Measurements from ENCODE around the gene VRK2.
A peak's percentile ranks its signal among the peaks of the same experiment; 100 is the strongest.
"Not testable (repeated sequence)": the region's sequence is repeated elsewhere in the genome, so short reads cannot be mapped to it uniquely, and the experiment has no call there.

The VRK2 gene

DNA sequence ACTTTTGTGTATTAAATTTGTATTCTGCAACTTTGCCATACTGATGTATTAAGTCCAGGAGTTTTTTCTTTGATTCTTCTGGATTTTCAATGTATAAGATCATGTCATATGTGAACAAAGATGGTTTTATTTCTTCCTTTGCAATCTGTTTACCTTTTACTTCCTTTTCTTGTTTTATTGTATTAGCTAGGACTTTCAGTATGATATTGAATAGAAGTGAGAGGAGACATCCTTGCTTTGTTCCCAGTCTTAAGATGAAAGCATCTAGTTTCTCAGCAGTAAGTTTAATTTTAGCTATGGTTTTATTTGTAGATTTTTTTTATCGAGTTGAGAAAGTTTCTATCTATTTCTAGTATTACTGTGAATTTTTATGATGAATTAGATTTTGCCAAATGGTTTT is 25.5 kb downstream of the VRK2 start:
- H3K4me1 ChIP-seq (ENCODE audit: control insufficient read depth in 2 of 2, insufficient read depth in 2 of 2, low read length in 2 of 2) = no peaks in the 10 kb centered on the region
- no peaks in the 10 kb centered on the region for H3K36me3 ChIP-seq (ENCODE audit: control insufficient read depth in 2 of 2, insufficient read depth in 2 of 2, low read length in 2 of 2)
- H3K27ac ChIP-seq (ENCODE audit: low read depth in 2 of 2, low read length in 2 of 2) = no peak overlapping the region
- no peak overlapping the region for H3K9ac ChIP-seq (ENCODE audit: low read depth in 1 of 2, low read length in 2 of 2)
- H3K4me3 ChIP-seq (ENCODE audit: low read length in 2 of 2) = no peak overlapping the region
- no peaks in the 10 kb centered on the region for H3K27me3 ChIP-seq (ENCODE audit: control insufficient read depth in 2 of 2, insufficient read depth in 2 of 2, low read length in 2 of 2)
- H3K9me3 ChIP-seq (ENCODE audit: control insufficient read depth in 2 of 2, low read length in 2 of 2) = no peaks in the 10 kb centered on the region

DNA sequence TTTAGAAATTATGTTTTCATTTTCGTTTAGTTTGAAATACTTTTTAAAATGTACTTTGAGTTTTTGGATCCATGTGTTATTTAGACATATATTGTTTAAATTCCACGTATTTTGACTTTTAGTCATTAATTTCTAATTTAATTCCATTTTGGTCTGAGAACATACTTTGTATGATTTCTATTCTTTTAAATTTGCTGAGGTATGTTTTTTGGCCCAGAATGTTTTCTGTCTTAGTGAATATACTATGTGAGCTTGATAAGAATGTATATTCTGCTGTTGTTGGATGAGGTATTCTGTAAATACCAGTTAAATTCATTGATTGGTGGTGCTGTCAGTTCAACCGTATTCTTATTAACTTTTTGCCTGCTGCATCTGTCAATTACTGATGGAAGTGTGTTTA is 26.4 kb downstream of the VRK2 start:
- H3K36me3 ChIP-seq (ENCODE audit: control insufficient read depth in 2 of 2, insufficient read depth in 2 of 2, low read length in 2 of 2) = no peaks in the 10 kb centered on the region
- no peaks in the 10 kb centered on the region for H3K4me1 ChIP-seq (ENCODE audit: control insufficient read depth in 2 of 2, insufficient read depth in 2 of 2, low read length in 2 of 2)
- H3K27me3 ChIP-seq (ENCODE audit: control insufficient read depth in 2 of 2, insufficient read depth in 2 of 2, low read length in 2 of 2) = no peaks in the 10 kb centered on the region
- H3K9me3 ChIP-seq (ENCODE audit: control insufficient read depth in 2 of 2, low read length in 2 of 2) = no peaks in the 10 kb centered on the region
- no peak overlapping the region for H3K9ac ChIP-seq (ENCODE audit: low read depth in 1 of 2, low read length in 2 of 2)
- no peak overlapping the region for H3K27ac ChIP-seq (ENCODE audit: low read depth in 2 of 2, low read length in 2 of 2)
- no peak overlapping the region for H3K4me3 ChIP-seq (ENCODE audit: low read length in 2 of 2)

DNA sequence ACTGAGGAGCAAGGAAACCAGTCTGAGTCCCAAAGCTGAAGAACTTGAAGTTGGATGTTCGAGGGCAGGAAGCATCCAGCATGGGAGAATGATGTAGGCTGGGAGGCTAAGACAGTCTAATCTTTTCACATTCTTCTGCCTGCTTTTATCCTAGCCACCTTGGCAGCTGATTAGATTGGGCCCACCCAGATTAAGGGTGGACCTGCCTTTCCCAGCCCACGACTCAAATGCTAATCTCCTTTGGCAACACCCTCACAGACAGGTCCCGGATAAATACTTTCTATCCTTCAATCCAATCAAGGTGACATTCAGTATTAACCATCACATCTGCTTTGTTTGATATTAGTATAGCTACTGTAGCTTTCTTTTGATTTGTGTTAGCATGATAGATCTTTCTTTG is 27.1 kb downstream of the VRK2 start:
- no peak overlapping the region for H3K4me3 ChIP-seq (ENCODE audit: low read length in 2 of 2)
- no peaks in the 10 kb centered on the region for H3K27me3 ChIP-seq (ENCODE audit: control insufficient read depth in 2 of 2, insufficient read depth in 2 of 2, low read length in 2 of 2)
- H3K9ac ChIP-seq (ENCODE audit: low read depth in 1 of 2, low read length in 2 of 2) = no peak overlapping the region

GRCh38 chr2:58081000-58081399 is 34.4 kb downstream of the VRK2 start:
- peak overlapping the region in 1 of 2 donors; percentile 38 for H3K9ac ChIP-seq (ENCODE audit: low read depth in 1 of 2, low read length in 2 of 2)
- H3K4me1 ChIP-seq (ENCODE audit: control insufficient read depth in 2 of 2, insufficient read depth in 2 of 2, low read length in 2 of 2) = no peaks in the 10 kb centered on the region
- H3K27me3 ChIP-seq (ENCODE audit: control insufficient read depth in 2 of 2, insufficient read depth in 2 of 2, low read length in 2 of 2) = no peaks in the 10 kb centered on the region
- no peak overlapping the region for H3K4me3 ChIP-seq (ENCODE audit: low read length in 2 of 2)
- no peaks in the 10 kb centered on the region for H3K36me3 ChIP-seq (ENCODE audit: control insufficient read depth in 2 of 2, insufficient read depth in 2 of 2, low read length in 2 of 2)
- H3K27ac ChIP-seq (ENCODE audit: low read depth in 2 of 2, low read length in 2 of 2) = no peak overlapping the region
- H3K9me3 ChIP-seq (ENCODE audit: control insufficient read depth in 2 of 2, low read length in 2 of 2) = no peaks in the 10 kb centered on the region

More for the DNA sequence above, 27.1 kb downstream of the VRK2 start:
- Histone ChIP-seq H3K9me3 (ENCODE audit: control insufficient read depth in 2 of 2, low read length in 2 of 2) (no peaks in the 10 kb centered on the region), H3K36me3 (ENCODE audit: control insufficient read depth in 2 of 2, insufficient read depth in 2 of 2, low read length in 2 of 2) (no peaks in the 10 kb centered on the region), H3K27ac (ENCODE audit: low read depth in 2 of 2, low read length in 2 of 2) (no peak overlapping the region), H3K4me1 (ENCODE audit: control insufficient read depth in 2 of 2, insufficient read depth in 2 of 2, low read length in 2 of 2) (no peaks in the 10 kb centered on the region)

GRCh38 chr2:58089081-58089480 is 42.5 kb downstream of the VRK2 start:
- H3K9me3 ChIP-seq (ENCODE audit: control insufficient read depth in 2 of 2, low read length in 2 of 2) = no peaks in the 10 kb centered on the region
- no peak overlapping the region for H3K9ac ChIP-seq (ENCODE audit: low read depth in 1 of 2, low read length in 2 of 2)
- H3K4me1 ChIP-seq (ENCODE audit: control insufficient read depth in 2 of 2, insufficient read depth in 2 of 2, low read length in 2 of 2) = no peaks in the 10 kb centered on the region
- H3K4me3 ChIP-seq (ENCODE audit: low read length in 2 of 2) = no peak overlapping the region
- peaks cover 12 to 18% of the 10 kb centered on the region in 2 donors for H3K36me3 ChIP-seq (ENCODE audit: control insufficient read depth in 2 of 2, insufficient read depth in 2 of 2, low read length in 2 of 2)
- no peaks in the 10 kb centered on the region for H3K27me3 ChIP-seq (ENCODE audit: control insufficient read depth in 2 of 2, insufficient read depth in 2 of 2, low read length in 2 of 2)
- H3K27ac ChIP-seq (ENCODE audit: low read depth in 2 of 2, low read length in 2 of 2) = no peak overlapping the region

- peaks cover 12 to 18% of the 10 kb centered on the region in 2 donors for H3K36me3 ChIP-seq (ENCODE audit: control insufficient read depth in 2 of 2, insufficient read depth in 2 of 2, low read length in 2 of 2)
- H3K4me1 ChIP-seq (ENCODE audit: control insufficient read depth in 2 of 2, insufficient read depth in 2 of 2, low read length in 2 of 2); H3K9ac ChIP-seq (ENCODE audit: low read depth in 1 of 2, low read length in 2 of 2); H3K27ac ChIP-seq (ENCODE audit: low read depth in 2 of 2, low read length in 2 of 2); H3K9me3 ChIP-seq (ENCODE audit: control insufficient read depth in 2 of 2, low read length in 2 of 2); H3K27me3 ChIP-seq (ENCODE audit: control insufficient read depth in 2 of 2, insufficient read depth in 2 of 2, low read length in 2 of 2); H3K4me3 ChIP-seq (ENCODE audit: low read length in 2 of 2): not testable (repeated sequence)
Measured at GRCh38 chr2:58092772-58093171, 46.2 kb downstream of the VRK2 start.

DNA sequence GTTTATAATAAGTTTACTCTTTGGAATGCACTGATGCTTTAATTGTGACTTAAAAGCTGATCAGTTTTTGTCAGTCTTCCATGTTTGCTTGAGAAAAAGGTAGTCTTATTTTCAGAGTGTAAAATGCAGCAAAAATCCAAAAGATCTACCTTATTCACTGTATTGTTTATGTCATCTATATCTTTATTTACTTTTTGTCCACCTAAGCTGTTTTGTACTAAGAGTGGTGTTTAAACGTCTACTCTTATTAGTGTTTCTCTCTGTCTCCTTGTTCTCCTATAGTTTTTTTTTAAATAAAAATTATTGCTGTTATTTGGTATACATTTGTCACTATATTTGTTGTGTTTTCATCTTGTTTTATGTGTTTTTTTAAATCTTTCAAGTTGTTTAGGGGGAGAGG is 50.4 kb downstream of the VRK2 start:
- Histone ChIP-seq H3K4me3 (ENCODE audit: low read length in 2 of 2) (no peak overlapping the region), H3K27ac (ENCODE audit: low read depth in 2 of 2, low read length in 2 of 2) (no peak overlapping the region), H3K9me3 (ENCODE audit: control insufficient read depth in 2 of 2, low read length in 2 of 2) (no peaks in the 10 kb centered on the region), H3K9ac (ENCODE audit: low read depth in 1 of 2, low read length in 2 of 2) (no peak overlapping the region), H3K36me3 (ENCODE audit: control insufficient read depth in 2 of 2, insufficient read depth in 2 of 2, low read length in 2 of 2) (peaks cover 5 to 7% of the 10 kb centered on the region in 2 donors), H3K27me3 (ENCODE audit: control insufficient read depth in 2 of 2, insufficient read depth in 2 of 2, low read length in 2 of 2) (no peaks in the 10 kb centered on the region), H3K4me1 (ENCODE audit: control insufficient read depth in 2 of 2, insufficient read depth in 2 of 2, low read length in 2 of 2) (no peaks in the 10 kb centered on the region)

DNA sequence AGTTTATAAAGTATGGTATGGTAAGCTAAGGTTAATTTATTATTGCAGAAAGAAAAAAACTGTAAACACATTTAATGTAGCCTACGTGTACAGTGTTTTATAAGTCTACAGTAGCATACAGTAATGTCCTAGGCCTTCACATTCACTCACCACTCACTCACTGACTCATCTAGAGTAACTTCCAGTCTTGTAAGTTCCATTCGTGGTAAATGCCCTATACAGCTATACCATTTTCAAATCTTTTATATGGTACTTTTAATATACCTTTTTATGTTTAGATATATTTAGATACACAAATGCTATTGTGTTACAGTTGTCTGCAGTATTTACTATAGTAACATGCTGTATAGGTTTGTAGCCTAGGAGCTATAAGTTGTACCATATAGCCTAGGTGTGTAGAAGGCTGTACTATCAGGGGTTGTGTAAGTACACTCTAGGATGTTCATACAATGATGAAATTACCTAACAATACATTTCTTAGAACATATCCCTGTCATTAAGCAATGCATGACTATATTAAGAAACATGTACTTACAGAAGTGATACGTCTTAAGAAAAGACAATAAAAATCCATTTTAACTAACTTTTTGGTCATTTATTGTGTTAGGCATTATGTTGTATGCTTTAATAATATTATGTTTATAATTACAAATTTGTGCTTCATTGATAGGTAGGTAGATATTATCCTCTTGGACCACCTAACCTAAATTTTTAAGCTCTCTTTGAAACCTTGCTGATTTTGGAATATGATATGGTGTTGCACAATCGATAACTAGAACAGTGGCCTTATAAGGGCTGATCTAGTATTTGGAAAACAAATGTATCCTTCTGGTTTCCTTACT is 51.9 kb downstream of the VRK2 start:
- Histone ChIP-seq H3K27me3 (ENCODE audit: control insufficient read depth in 2 of 2, insufficient read depth in 2 of 2, low read length in 2 of 2) (no peaks in the 10 kb centered on the region), H3K9me3 (ENCODE audit: control insufficient read depth in 2 of 2, low read length in 2 of 2) (no peaks in the 10 kb centered on the region), H3K36me3 (ENCODE audit: control insufficient read depth in 2 of 2, insufficient read depth in 2 of 2, low read length in 2 of 2) (no peaks in the 10 kb centered on the region), H3K4me1 (ENCODE audit: control insufficient read depth in 2 of 2, insufficient read depth in 2 of 2, low read length in 2 of 2) (no peaks in the 10 kb centered on the region), H3K4me3 (ENCODE audit: low read length in 2 of 2) (no peak overlapping the region), H3K9ac (ENCODE audit: low read depth in 1 of 2, low read length in 2 of 2) (no peak overlapping the region), H3K27ac (ENCODE audit: low read depth in 2 of 2, low read length in 2 of 2) (no peak overlapping the region)

DNA sequence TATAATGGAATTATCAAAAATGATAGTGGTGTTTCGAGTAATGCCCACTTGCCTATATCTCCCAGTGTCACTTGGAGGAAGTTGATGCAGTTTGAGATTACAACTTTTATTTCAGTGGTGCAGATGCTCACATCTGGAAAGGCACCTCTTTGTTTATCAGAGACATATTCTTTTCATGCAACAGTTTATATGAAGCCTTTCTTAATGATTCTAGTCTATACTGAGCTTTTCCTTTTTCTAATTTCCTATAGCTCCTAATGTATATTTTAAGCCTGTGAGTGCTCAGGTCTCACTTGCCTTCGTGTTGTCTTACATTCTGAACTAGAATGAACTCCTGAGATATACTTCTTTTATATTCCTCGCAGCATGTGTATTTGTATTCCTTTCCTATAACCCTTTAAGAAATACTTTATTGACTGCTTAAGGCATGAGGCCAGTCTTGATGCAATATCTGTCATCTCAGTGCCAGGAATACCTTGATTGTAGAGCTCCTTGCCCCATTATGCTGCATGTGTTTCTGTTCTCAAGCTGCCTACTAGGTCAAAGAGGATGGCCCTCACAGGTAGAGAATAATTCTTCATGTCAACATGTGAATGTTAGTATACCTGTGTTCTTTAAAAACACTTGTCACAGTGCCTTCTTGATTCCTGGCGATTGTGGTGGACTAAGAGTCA is 52.6 kb downstream of the VRK2 start:
- no peak overlapping the region for H3K4me3 ChIP-seq (ENCODE audit: low read length in 2 of 2)
- H3K9ac ChIP-seq (ENCODE audit: low read depth in 1 of 2, low read length in 2 of 2) = no peak overlapping the region
- no peaks in the 10 kb centered on the region for H3K36me3 ChIP-seq (ENCODE audit: control insufficient read depth in 2 of 2, insufficient read depth in 2 of 2, low read length in 2 of 2)
- H3K27ac ChIP-seq (ENCODE audit: low read depth in 2 of 2, low read length in 2 of 2) = no peak overlapping the region
- H3K9me3 ChIP-seq (ENCODE audit: control insufficient read depth in 2 of 2, low read length in 2 of 2) = no peaks in the 10 kb centered on the region
- H3K4me1 ChIP-seq (ENCODE audit: control insufficient read depth in 2 of 2, insufficient read depth in 2 of 2, low read length in 2 of 2) = no peaks in the 10 kb centered on the region
- no peaks in the 10 kb centered on the region for H3K27me3 ChIP-seq (ENCODE audit: control insufficient read depth in 2 of 2, insufficient read depth in 2 of 2, low read length in 2 of 2)

- H3K4me3 ChIP-seq (ENCODE audit: low read length in 2 of 2) = no peak overlapping the region
- H3K27me3 ChIP-seq (ENCODE audit: control insufficient read depth in 2 of 2, insufficient read depth in 2 of 2, low read length in 2 of 2) = no peaks in the 10 kb centered on the region
- H3K9me3 ChIP-seq (ENCODE audit: control insufficient read depth in 2 of 2, low read length in 2 of 2) = no peaks in the 10 kb centered on the region
- no peaks in the 10 kb centered on the region for H3K4me1 ChIP-seq (ENCODE audit: control insufficient read depth in 2 of 2, insufficient read depth in 2 of 2, low read length in 2 of 2)
- no peaks in the 10 kb centered on the region for H3K36me3 ChIP-seq (ENCODE audit: control insufficient read depth in 2 of 2, insufficient read depth in 2 of 2, low read length in 2 of 2)
- H3K27ac ChIP-seq (ENCODE audit: low read depth in 2 of 2, low read length in 2 of 2) = no peak overlapping the region
- no peak overlapping the region for H3K9ac ChIP-seq (ENCODE audit: low read depth in 1 of 2, low read length in 2 of 2)
Measured at GRCh38 chr2:58101500-58101899, 54.9 kb downstream of the VRK2 start.

All from mucosa of rectum (tissue), 2 donors.